Thoracic aorta (tissue), 2 donors: ENCODE measurements around the gene MYCBP. TPM values are rescaled to one million over a fixed set of nuclear protein-coding genes. Genes with fewer than 3 reads are reported as not detected.

ENCODE experiments used
- ATAC-seq: fragments of 150-250 bp; one replicate; pipeline ENCODE4 v1.8.0; 2017; ENCODE audit warnings: low read depth; ENCODE audit not compliant: insufficient number of reproducible peaks, low FRiP score
- DNase-seq: peaks from one replicate; pipeline ENCODE4 v3.0.0-alpha.2; 2020; ENCODE audit warnings: low spot score
- H3K27ac ChIP-seq, 2 donors: fragments of 200-600 bp; sonication (generic); 1 replicate in 1 of 2; 2 replicates in 1 of 2; pipeline ENCODE4 v1.5.1; 2016; ENCODE audit warnings: mild to moderate bottlenecking in 2 of 2, moderate library complexity in 2 of 2
- H3K27me3 ChIP-seq: fragments of 200-600 bp; sonication (generic); replicated peaks from 2 replicates; pipeline ENCODE4 v1.6.0; 2016; ENCODE audit warnings: mild to moderate bottlenecking; ENCODE audit not compliant: insufficient read depth
- H3K36me3 ChIP-seq: fragments of 200-600 bp; sonication (generic); one replicate; pipeline ENCODE4 v1.5.1; 2016
- H3K4me1 ChIP-seq, 2 donors: fragments of 200-600 bp; sonication (generic); 1 replicate in 1 of 2; 2 replicates in 1 of 2; pipeline versions ENCODE4 v1.5.1 to v1.6.0; 2016; ENCODE audit warnings: low read depth in 2 of 2, mild to moderate bottlenecking in 1 of 2; ENCODE audit not compliant: control insufficient read depth in 1 of 2
- H3K4me3 ChIP-seq: fragments of 200-600 bp; sonication (generic); 2 replicates; pipeline ENCODE4 v1.5.1; 2016; ENCODE audit warnings: mild to moderate bottlenecking
- H3K9me3 ChIP-seq: fragments of 200-600 bp; sonication (generic); 2 replicates; pipeline ENCODE4 v1.5.1; 2016
- total RNA-seq, 2 donors: library from RNA; depleted of rRNA; stranded (reverse); fragments of >200 nt; gene quantifications; one replicate each; pipeline versions ENCODE4 v1.1.0 to v1.2.3, GENCODE V29; 2016
- TF ChIP-seq, protein P1 (sequence below): fragments of 200-600 bp; sonication (generic); IDR thresholded peaks from one replicate; pipeline ENCODE4 v1.5.1; 2019; ENCODE audit warnings: antibody characterized with exemption

Gene MYCBP
- total RNA-seq, 2 donors from 2014 or later, result 5.1 to 7.5 TPM

GRCh38 chr1:38834937-38835827, 38.0 kb downstream of the MYCBP start:
- DNase-seq, result no peak

DNA sequence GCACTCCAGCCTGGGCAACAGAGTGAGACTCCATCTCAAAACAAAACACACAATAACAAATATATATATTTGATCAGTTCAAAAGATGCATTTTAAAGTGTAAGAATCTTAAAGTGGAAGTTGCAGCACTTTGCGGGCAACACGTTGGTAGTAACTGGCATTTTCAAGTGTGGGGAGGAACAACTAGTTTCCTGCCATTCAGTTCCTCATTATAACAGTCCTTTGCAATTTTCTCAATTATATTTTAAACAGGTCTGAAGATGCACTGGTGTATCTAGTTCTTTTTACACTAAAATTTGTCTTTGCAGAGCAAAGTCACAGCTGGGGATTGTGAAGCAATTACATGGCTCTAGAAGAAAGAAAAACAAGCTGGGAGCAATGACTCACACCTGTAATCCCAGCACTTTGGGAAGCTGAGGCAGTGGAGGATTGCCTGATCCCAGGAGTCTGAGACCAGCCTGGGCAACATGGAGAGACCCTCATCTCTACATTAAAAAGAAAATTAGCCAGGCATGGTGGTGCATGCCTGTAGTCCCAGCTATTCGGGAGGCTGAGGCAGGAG, 38.8 kb downstream of the MYCBP start:
- Histone ChIP-seq H3K4me1 (no peaks in the 10 kb centered on the region), H3K9me3 (no peaks in the 10 kb centered on the region), H3K36me3 (peaks cover 1% of the 10 kb centered on the region), H3K4me3 (no peak overlapping the region), H3K27ac (no peak overlapping the region), H3K27me3 (no peaks in the 10 kb centered on the region)
- ATAC-seq, result no peak
- DNase-seq, result no peak
- TF ChIP-seq, protein P1, sequence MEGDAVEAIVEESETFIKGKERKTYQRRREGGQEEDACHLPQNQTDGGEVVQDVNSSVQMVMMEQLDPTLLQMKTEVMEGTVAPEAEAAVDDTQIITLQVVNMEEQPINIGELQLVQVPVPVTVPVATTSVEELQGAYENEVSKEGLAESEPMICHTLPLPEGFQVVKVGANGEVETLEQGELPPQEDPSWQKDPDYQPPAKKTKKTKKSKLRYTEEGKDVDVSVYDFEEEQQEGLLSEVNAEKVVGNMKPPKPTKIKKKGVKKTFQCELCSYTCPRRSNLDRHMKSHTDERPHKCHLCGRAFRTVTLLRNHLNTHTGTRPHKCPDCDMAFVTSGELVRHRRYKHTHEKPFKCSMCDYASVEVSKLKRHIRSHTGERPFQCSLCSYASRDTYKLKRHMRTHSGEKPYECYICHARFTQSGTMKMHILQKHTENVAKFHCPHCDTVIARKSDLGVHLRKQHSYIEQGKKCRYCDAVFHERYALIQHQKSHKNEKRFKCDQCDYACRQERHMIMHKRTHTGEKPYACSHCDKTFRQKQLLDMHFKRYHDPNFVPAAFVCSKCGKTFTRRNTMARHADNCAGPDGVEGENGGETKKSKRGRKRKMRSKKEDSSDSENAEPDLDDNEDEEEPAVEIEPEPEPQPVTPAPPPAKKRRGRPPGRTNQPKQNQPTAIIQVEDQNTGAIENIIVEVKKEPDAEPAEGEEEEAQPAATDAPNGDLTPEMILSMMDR, result no peak

More at GRCh38 chr1:38834937-38835827, 38.0 kb downstream of the MYCBP start:
- Histone ChIP-seq H3K36me3 (peaks cover 3% of the 10 kb centered on the region), H3K9me3 (no peaks in the 10 kb centered on the region), H3K4me1 (no peaks in the 10 kb centered on the region), H3K27me3 (no peaks in the 10 kb centered on the region), H3K27ac (no peak overlapping the region), H3K4me3 (no peak overlapping the region)
- ATAC-seq, result peak; percentile 82
- TF ChIP-seq, protein P1, result peak; percentile 74

- Histone ChIP-seq H3K4me1 (no peaks in the 10 kb centered on the region), H3K27me3 (no peaks in the 10 kb centered on the region), H3K9me3 (no peaks in the 10 kb centered on the region), H3K27ac (no peak overlapping the region), H3K36me3 (no peaks in the 10 kb centered on the region), H3K4me3 (no peak overlapping the region)
- DNase-seq, result no peak
- TF ChIP-seq, protein P1, result no peak
- no peak for ATAC-seq
These were observed 40.0 kb downstream of the MYCBP start for GRCh38 chr1:38833146-38833545.

DNA sequence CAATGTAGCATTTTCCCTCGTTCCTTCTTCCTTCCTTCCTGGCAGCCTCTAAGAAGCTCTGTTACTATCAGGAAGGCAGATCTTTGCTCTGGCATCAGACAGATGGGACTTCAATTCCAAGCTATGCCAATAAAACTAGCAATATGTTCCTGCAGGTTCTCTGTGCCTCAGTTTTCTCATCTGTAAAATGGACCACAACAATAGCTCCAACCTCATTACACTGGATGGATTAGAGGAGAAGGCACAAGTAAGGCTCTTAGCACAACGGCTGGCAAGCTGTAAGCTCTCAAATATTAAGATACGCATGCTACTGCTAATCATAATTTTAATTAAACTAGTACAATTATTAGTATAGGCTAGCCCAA, 40.8 kb downstream of the MYCBP start:
- Histone ChIP-seq H3K4me3 (no peak overlapping the region), H3K9me3 (no peaks in the 10 kb centered on the region), H3K27ac (no peak overlapping the region), H3K4me1 (no peaks in the 10 kb centered on the region), H3K36me3 (no peaks in the 10 kb centered on the region), H3K27me3 (no peaks in the 10 kb centered on the region)
- DNase-seq (no peak), ATAC-seq (no peak)
- TF ChIP-seq, protein P1, result no peak

GRCh38 chr1:38831731-38832369, 41.3 kb downstream of the MYCBP start:
- no peaks in the 10 kb centered on the region for H3K36me3 ChIP-seq
- TF ChIP-seq, protein P1, result no peak
- H3K27me3 ChIP-seq, result no peaks in the 10 kb centered on the region
- ATAC-seq (no peak), DNase-seq (no peak)
- H3K4me1 ChIP-seq, result no peaks in the 10 kb centered on the region
- H3K9me3 ChIP-seq, result no peaks in the 10 kb centered on the region
- H3K4me3 ChIP-seq, result no peak overlapping the region
- H3K27ac ChIP-seq, result no peak overlapping the region
